Mucosa of stomach (tissue), 1 donor: ENCODE results near the gene CCR5AS.
"Not testable (repeated sequence)": the region's sequence is repeated elsewhere in the genome, so short reads cannot be mapped to it uniquely, and the experiment has no call there.

Experiments
- H3K27me3 ChIP-seq: one replicate; pipeline ENCODE4 v1.7.0; 2013; ENCODE audit warnings: mild to moderate bottlenecking, low read length; ENCODE audit not compliant: control insufficient read depth, insufficient read depth
- H3K36me3 ChIP-seq: one replicate; pipeline ENCODE4 v1.7.0; 2013; ENCODE audit warnings: low read length; ENCODE audit not compliant: control insufficient read depth, insufficient read depth
- H3K4me1 ChIP-seq: one replicate; pipeline ENCODE4 v1.7.0; 2013; ENCODE audit warnings: mild to moderate bottlenecking, low read length; ENCODE audit not compliant: control insufficient read depth, insufficient read depth
- H3K4me3 ChIP-seq: one replicate; pipeline ENCODE4 v1.7.0; 2013; ENCODE audit warnings: low read length
- H3K9ac ChIP-seq: one replicate; pipeline ENCODE4 v1.7.0; 2013; ENCODE audit warnings: mild to moderate bottlenecking, low read length, moderate library complexity
- H3K9me3 ChIP-seq: one replicate; pipeline ENCODE4 v1.7.0; 2013; ENCODE audit warnings: mild to moderate bottlenecking, low read length, moderate library complexity; ENCODE audit not compliant: control insufficient read depth
- donor health status: Pancreatic carcinoma.

Gene CCR5AS

GRCh38 chr3:46398186-46398955 lies 8.5 kb downstream of the CCR5AS start:
- no peaks in the 10 kb centered on the region for H3K36me3 ChIP-seq
- H3K4me3 ChIP-seq, result no peak overlapping the region
- no peaks in the 10 kb centered on the region for H3K9me3 ChIP-seq
- no peaks in the 10 kb centered on the region for H3K4me1 ChIP-seq
- H3K9ac ChIP-seq, result no peak overlapping the region
- H3K27me3 ChIP-seq, result no peaks in the 10 kb centered on the region

GRCh38 chr3:46397111-46397510 lies 9.8 kb downstream of the CCR5AS start:
- Histone ChIP-seq H3K27me3 (no peaks in the 10 kb centered on the region), H3K9me3 (no peaks in the 10 kb centered on the region), H3K36me3 (no peaks in the 10 kb centered on the region), H3K4me3 (no peak overlapping the region), H3K9ac (no peak overlapping the region), H3K4me1 (no peaks in the 10 kb centered on the region)

GRCh38 chr3:46395766-46396530 lies 10.9 kb downstream of the CCR5AS start:
- no peak overlapping the region for H3K9ac ChIP-seq
- H3K9me3 ChIP-seq, result no peaks in the 10 kb centered on the region
- H3K36me3 ChIP-seq, result no peaks in the 10 kb centered on the region
- no peaks in the 10 kb centered on the region for H3K27me3 ChIP-seq
- no peak overlapping the region for H3K4me3 ChIP-seq
- no peaks in the 10 kb centered on the region for H3K4me1 ChIP-seq

GRCh38 chr3:46395210-46395661 lies 11.6 kb downstream of the CCR5AS start:
- Histone ChIP-seq H3K4me1 (no peaks in the 10 kb centered on the region), H3K4me3 (no peak overlapping the region)

GRCh38 chr3:46393554-46394434 lies 13.1 kb downstream of the CCR5AS start:
- Histone ChIP-seq H3K4me1 (no peaks in the 10 kb centered on the region), H3K36me3 (no peaks in the 10 kb centered on the region), H3K9ac (no peak overlapping the region), H3K9me3 (no peaks in the 10 kb centered on the region), H3K4me3 (no peak overlapping the region), H3K27me3 (no peaks in the 10 kb centered on the region)

More at GRCh38 chr3:46395210-46395661, 11.6 kb downstream of the CCR5AS start:
- H3K27me3 ChIP-seq, result no peaks in the 10 kb centered on the region
- no peaks in the 10 kb centered on the region for H3K9me3 ChIP-seq
- H3K36me3 ChIP-seq, result no peaks in the 10 kb centered on the region
- H3K9ac ChIP-seq, result no peak overlapping the region

- no peaks in the 10 kb centered on the region for H3K9me3 ChIP-seq
- H3K4me3 ChIP-seq, result no peak overlapping the region
- H3K9ac ChIP-seq, result no peak overlapping the region
- no peaks in the 10 kb centered on the region for H3K4me1 ChIP-seq
- H3K27me3 ChIP-seq, result no peaks in the 10 kb centered on the region
- no peaks in the 10 kb centered on the region for H3K36me3 ChIP-seq
Measured at GRCh38 chr3:46393011-46393410, 13.9 kb downstream of the CCR5AS start.

GRCh38 chr3:46391526-46391925 lies 15.3 kb downstream of the CCR5AS start:
- H3K27me3 ChIP-seq, result not testable (repeated sequence)

GRCh38 chr3:46389306-46389705 lies 17.6 kb downstream of the CCR5AS start:
- Histone ChIP-seq H3K36me3 (no peaks in the 10 kb centered on the region), H3K27me3 (no peaks in the 10 kb centered on the region), H3K4me1 (no peaks in the 10 kb centered on the region), H3K4me3 (no peak overlapping the region), H3K9me3 (no peaks in the 10 kb centered on the region), H3K9ac (no peak overlapping the region)

More at GRCh38 chr3:46391526-46391925, 15.3 kb downstream of the CCR5AS start:
- not testable (repeated sequence) for H3K36me3 ChIP-seq, H3K9ac ChIP-seq, H3K4me1 ChIP-seq, H3K9me3 ChIP-seq, H3K4me3 ChIP-seq

GRCh38 chr3:46388847-46389246 lies 18.0 kb downstream of the CCR5AS start:
- H3K4me3 ChIP-seq, H3K4me1 ChIP-seq, H3K9me3 ChIP-seq, H3K27me3 ChIP-seq, H3K36me3 ChIP-seq, H3K9ac ChIP-seq: not testable (repeated sequence)

GRCh38 chr3:46386205-46386604 lies 20.7 kb downstream of the CCR5AS start:
- Histone ChIP-seq H3K4me3 (no peak overlapping the region), H3K4me1 (peaks cover 17% of the 10 kb centered on the region), H3K9ac (no peak overlapping the region), H3K36me3 (no peaks in the 10 kb centered on the region), H3K27me3 (no peaks in the 10 kb centered on the region), H3K9me3 (no peaks in the 10 kb centered on the region)

GRCh38 chr3:46383951-46384330 lies 22.9 kb downstream of the CCR5AS start:
- Histone ChIP-seq H3K27me3 (no peaks in the 10 kb centered on the region), H3K4me3 (no peak overlapping the region), H3K4me1 (peaks cover 25% of the 10 kb centered on the region), H3K36me3 (no peaks in the 10 kb centered on the region), H3K9ac (no peak overlapping the region), H3K9me3 (no peaks in the 10 kb centered on the region)
